Neural cell (in vitro differentiated cells): ENCODE results near the gene YBX2.

Source experiments
- CTCF ChIP-seq: fragments of 450-650 bp; IDR thresholded peaks from 2 replicates; pipeline ENCODE4 v1.5.1; 2014; ENCODE audit warnings: antibody characterized with exemption, mild to moderate bottlenecking, moderate library complexity; ENCODE audit not compliant: poor library complexity, severe bottlenecking
- EP300 ChIP-seq: fragments of 450-650 bp; conservative IDR thresholded peaks from 2 replicates; pipeline ENCODE4 v1.6.1; 2014; ENCODE audit warnings: antibody characterized with exemption, mild to moderate bottlenecking, moderate library complexity; ENCODE audit not compliant: poor library complexity, severe bottlenecking
- EZH2 ChIP-seq: fragments of 200-600, 300-800 bp; shearing (Covaris generic), sonication (generic); IDR thresholded peaks from 2 replicates; pipeline ENCODE4 v1.6.1; 2014; ENCODE audit warnings: antibody characterized with exemption, low read length, borderline replicate concordance, mild to moderate bottlenecking; ENCODE audit not compliant: insufficient read depth, poor library complexity, severe bottlenecking
- MXI1 ChIP-seq: fragments of 450-650 bp; conservative IDR thresholded peaks from 2 replicates; pipeline ENCODE4 v1.6.1; 2014; ENCODE audit warnings: antibody characterized with exemption, mild to moderate bottlenecking; ENCODE audit not compliant: poor library complexity, severe bottlenecking
- POLR2AphosphoS5 ChIP-seq: IDR thresholded peaks from 2 replicates; pipeline ENCODE4 v1.6.1; 2012
- RAD21 ChIP-seq: fragments of 450-650 bp; conservative IDR thresholded peaks from 2 replicates; pipeline ENCODE4 v1.6.1; 2014; ENCODE audit warnings: antibody characterized with exemption, mild to moderate bottlenecking, moderate library complexity
- REST ChIP-seq: IDR thresholded peaks from 2 replicates; pipeline ENCODE4 v1.6.1; 2012; ENCODE audit warnings: borderline replicate concordance
- SMC3 ChIP-seq: fragments of 450-650 bp; conservative IDR thresholded peaks from 2 replicates; pipeline ENCODE4 v1.6.1; 2014; ENCODE audit warnings: antibody characterized with exemption, mild to moderate bottlenecking, moderate library complexity; ENCODE audit not compliant: poor library complexity
- TAF1 ChIP-seq: IDR thresholded peaks from 2 replicates; pipeline ENCODE4 v1.6.1; 2012; ENCODE audit warnings: low read depth

- TF ChIP-seq CTCF (no peak), TAF1 (no peak), REST (no peak), RAD21 (no peak), POLR2AphosphoS5 (no peak), EP300 (no peak), EZH2 (no peak), SMC3 (no peak), MXI1 (no peak)
Observed at GRCh38 chr17:7340179-7340578, 45.7 kb upstream of the YBX2 start.
